Measurements from ENCODE around the gene DPY19L2. TPM values are rescaled to one million over a fixed set of nuclear protein-coding genes. Genes with fewer than 3 reads are reported as not detected.
A peak's percentile ranks its signal among the peaks of the same experiment; 100 is the strongest.
"Not testable (repeated sequence)": the region's sequence is repeated elsewhere in the genome, so short reads cannot be mapped to it uniquely, and the experiment has no call there.

DPY19L2 gene
- polyA plus RNA-seq, 1 donor: 12.6 TPM

DNA sequence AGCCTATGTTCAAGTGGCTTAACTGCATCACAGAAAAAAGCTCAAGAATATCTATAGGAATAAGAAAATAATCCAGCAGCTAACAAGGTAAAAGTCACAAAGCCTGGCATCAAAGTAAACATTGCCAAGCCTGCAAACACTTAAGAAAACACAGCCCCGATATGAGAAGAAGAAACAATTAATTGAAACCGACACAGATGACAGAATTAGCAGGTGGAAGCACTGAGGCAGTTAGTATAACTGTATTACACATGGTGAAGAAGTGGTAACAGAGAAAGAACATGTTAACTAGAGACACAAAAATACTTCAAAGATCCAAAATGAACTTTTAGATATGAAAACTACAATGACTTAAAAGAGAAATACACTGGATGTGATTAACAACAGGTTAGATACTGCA, 57.0 kb downstream of the DPY19L2 start:
- not testable (repeated sequence) for H3K27ac ChIP-seq (ENCODE audit: low read length); H3K4me3 ChIP-seq (ENCODE audit: low read length); H3K9me3 ChIP-seq (ENCODE audit: control insufficient read depth, low read depth, low read length); H3K36me3 ChIP-seq (ENCODE audit: control insufficient read depth, insufficient read depth, low read length); H3K4me1 ChIP-seq (ENCODE audit: control insufficient read depth, insufficient read depth, low read length); H3K27me3 ChIP-seq (ENCODE audit: control insufficient read depth, insufficient read depth, low read length); DNase-seq
- WGBS (ENCODE audit: insufficient coverage, low lambda C conversion rate): no CpG with 5 or more reads among the region's 2 CpGs

DNA sequence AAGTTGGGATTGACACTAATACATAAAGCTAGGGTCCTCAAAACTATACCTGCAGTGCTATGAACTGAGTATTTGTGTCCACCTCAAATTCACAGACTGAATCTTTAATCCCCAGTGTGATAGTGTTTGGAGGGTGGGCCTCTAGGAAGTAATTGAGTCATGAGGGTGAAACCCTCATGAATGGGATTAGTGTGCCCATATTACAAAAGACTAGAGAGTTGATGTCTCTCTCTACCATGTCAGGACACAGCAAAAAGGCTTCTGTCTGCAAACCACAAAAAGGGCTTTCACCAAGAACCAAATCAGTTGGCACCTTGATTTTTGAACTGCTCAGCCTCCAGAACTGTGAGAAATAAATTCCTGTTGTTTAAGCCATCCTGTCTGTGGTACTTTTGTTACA, 59.0 kb downstream of the DPY19L2 start:
- DNase-seq; H3K27me3 ChIP-seq (ENCODE audit: control insufficient read depth, insufficient read depth, low read length); H3K4me1 ChIP-seq (ENCODE audit: control insufficient read depth, insufficient read depth, low read length); H3K9me3 ChIP-seq (ENCODE audit: control insufficient read depth, low read depth, low read length); H3K36me3 ChIP-seq (ENCODE audit: control insufficient read depth, insufficient read depth, low read length); H3K27ac ChIP-seq (ENCODE audit: low read length); H3K4me3 ChIP-seq (ENCODE audit: low read length): not testable (repeated sequence)

DNA sequence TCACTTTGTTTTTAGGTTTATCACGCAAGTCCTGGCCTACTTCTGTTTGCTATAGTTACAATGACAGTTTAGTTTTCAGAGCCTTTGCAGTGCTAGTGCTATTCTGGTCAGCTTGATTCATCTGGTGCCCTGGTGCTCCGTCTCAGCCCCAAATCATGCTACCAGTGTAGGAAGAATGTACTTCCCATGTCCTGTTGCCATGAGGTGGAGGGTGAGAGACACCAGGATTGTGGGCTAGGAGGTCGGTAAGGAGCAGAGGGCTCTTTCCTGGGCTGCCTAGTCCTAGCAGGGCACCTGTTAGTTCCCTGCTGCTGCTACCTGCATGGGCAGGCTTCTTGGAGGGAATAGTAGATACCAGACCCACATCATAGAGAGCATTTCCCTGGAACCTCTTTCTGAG, 63.3 kb downstream of the DPY19L2 start:
- no CpG with 5 or more reads among the region's 3 CpGs for WGBS (ENCODE audit: insufficient coverage, low lambda C conversion rate)
- not testable (repeated sequence) for H3K27ac ChIP-seq (ENCODE audit: low read length); H3K9me3 ChIP-seq (ENCODE audit: control insufficient read depth, low read depth, low read length); H3K4me1 ChIP-seq (ENCODE audit: control insufficient read depth, insufficient read depth, low read length); DNase-seq; H3K4me3 ChIP-seq (ENCODE audit: low read length); H3K27me3 ChIP-seq (ENCODE audit: control insufficient read depth, insufficient read depth, low read length); H3K36me3 ChIP-seq (ENCODE audit: control insufficient read depth, insufficient read depth, low read length)

DNA sequence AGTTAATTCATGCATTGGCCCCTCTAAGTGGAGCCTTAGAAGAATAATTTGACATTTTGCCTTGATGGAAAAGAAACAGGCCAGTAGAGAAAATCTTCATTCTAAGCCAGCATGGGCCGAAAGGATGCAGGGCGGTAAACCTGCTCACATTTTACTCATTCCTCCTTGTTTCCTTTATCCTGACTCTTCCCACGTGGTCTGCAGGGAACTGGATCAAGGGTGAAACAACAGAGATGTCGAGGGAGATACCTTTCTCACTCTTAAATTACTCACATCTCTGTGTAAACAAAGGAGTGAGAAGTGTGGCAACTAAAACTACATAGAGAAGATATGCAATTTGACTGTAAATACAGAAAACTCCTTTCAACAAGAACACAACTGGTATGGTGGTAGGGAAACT, 73.5 kb downstream of the DPY19L2 start:
- not testable (repeated sequence) for H3K27me3 ChIP-seq (ENCODE audit: control insufficient read depth, insufficient read depth, low read length); H3K4me1 ChIP-seq (ENCODE audit: control insufficient read depth, insufficient read depth, low read length); H3K27ac ChIP-seq (ENCODE audit: low read length); H3K4me3 ChIP-seq (ENCODE audit: low read length); H3K9me3 ChIP-seq (ENCODE audit: control insufficient read depth, low read depth, low read length); H3K36me3 ChIP-seq (ENCODE audit: control insufficient read depth, insufficient read depth, low read length)
- DNase-seq: peak in 1 of 2 donors; percentile 27
- WGBS (ENCODE audit: insufficient coverage, low lambda C conversion rate): no CpG with 5 or more reads among the region's 4 CpGs

DNA sequence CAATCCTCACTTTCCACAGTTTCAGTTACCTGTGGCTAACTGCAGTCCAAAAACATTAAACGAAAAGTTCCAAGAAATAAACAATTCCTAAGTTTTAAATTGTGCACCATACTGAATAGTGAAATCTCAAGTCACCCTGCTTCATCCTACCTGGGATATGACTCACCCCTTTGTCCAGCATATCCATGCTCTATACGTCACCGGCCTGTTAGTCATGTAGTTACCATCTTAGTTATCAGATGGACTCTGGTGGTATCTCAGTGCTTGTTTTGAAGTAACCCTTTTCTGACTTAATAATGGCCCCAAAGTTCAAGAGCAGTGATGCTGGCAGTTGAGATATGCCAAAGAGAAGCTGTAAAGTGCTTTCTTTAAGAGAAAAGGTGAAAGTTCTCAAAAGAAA, 83.9 kb downstream of the DPY19L2 start:
- H3K36me3 ChIP-seq (ENCODE audit: control insufficient read depth, insufficient read depth, low read length); H3K27ac ChIP-seq (ENCODE audit: low read length); H3K27me3 ChIP-seq (ENCODE audit: control insufficient read depth, insufficient read depth, low read length); H3K9me3 ChIP-seq (ENCODE audit: control insufficient read depth, low read depth, low read length); H3K4me3 ChIP-seq (ENCODE audit: low read length); H3K4me1 ChIP-seq (ENCODE audit: control insufficient read depth, insufficient read depth, low read length): not testable (repeated sequence)
- DNase-seq: peak; percentile 73 to 81
- no CpG with 5 or more reads among the region's 3 CpGs for WGBS (ENCODE audit: insufficient coverage, low lambda C conversion rate)

DNA sequence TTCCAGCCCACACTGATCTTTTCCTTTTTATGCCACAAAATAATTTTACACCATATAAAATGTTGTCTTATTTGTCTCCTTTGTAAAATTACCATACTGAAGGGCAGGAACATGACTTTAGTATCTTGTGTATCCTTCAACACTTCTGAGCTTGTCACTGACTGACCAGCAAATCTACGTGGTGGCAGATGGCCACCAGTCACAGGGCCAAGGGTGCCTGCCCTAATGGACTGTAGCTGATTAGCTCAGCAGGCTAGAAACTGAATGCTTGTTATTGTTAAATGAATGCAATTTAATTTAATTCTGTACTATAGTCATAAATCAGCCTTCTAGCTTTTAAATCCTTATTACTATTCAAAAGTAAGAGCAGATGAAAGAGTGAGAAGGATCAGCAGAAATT, 85.0 kb downstream of the DPY19L2 start:
- H3K27ac ChIP-seq (ENCODE audit: low read length); H3K36me3 ChIP-seq (ENCODE audit: control insufficient read depth, insufficient read depth, low read length); H3K4me3 ChIP-seq (ENCODE audit: low read length); DNase-seq; H3K27me3 ChIP-seq (ENCODE audit: control insufficient read depth, insufficient read depth, low read length); H3K4me1 ChIP-seq (ENCODE audit: control insufficient read depth, insufficient read depth, low read length); H3K9me3 ChIP-seq (ENCODE audit: control insufficient read depth, low read depth, low read length): not testable (repeated sequence)
- WGBS (ENCODE audit: insufficient coverage, low lambda C conversion rate): no CpG with 5 or more reads among the region's 1 CpG

DNA sequence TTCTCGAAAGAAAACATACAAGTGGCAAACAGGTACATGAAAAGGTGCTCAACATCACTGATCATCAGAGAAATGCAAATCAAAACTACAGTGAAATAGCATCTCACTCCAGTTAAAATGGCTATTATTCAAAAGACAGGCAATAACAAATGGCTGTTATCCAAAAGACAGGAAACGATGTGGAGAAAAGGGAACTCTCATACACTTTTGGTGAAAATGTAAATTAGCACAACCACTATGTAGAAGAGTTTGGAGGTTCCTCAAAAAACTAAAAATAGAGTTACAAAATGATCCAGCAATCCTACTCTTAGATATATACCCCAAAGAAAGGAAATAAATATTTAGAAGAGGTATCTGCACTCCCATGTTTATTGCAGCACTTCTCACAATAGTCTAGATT, 90.7 kb downstream of the DPY19L2 start:
- H3K9me3 ChIP-seq (ENCODE audit: control insufficient read depth, low read depth, low read length); DNase-seq; H3K27me3 ChIP-seq (ENCODE audit: control insufficient read depth, insufficient read depth, low read length); H3K36me3 ChIP-seq (ENCODE audit: control insufficient read depth, insufficient read depth, low read length); H3K4me3 ChIP-seq (ENCODE audit: low read length); H3K4me1 ChIP-seq (ENCODE audit: control insufficient read depth, insufficient read depth, low read length); H3K27ac ChIP-seq (ENCODE audit: low read length): not testable (repeated sequence)
- WGBS (ENCODE audit: insufficient coverage, low lambda C conversion rate): no CpG with 5 or more reads among the region's 2 CpGs

DNA sequence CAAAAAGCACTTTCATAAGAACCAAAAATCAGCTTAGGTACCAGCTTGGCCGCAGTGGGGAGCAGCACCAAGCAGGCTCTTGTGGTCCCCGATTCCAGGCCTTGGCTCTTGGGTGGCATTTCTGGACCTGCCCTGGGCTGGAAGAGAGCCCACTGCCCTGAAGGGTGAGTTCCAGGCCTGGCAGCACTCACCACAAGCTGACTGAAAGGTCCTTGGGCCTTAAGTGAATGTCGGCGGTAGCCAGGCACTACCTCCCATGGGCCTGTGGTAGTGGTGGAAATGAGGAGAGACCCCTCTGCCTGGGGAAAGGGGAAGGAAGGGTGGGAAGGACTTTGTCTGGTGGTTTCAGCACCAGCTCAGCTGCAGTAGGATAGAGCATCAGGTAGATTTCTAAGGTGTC, 96.3 kb downstream of the DPY19L2 start:
- not testable (repeated sequence) for H3K9me3 ChIP-seq (ENCODE audit: control insufficient read depth, low read depth, low read length); H3K4me1 ChIP-seq (ENCODE audit: control insufficient read depth, insufficient read depth, low read length); H3K27ac ChIP-seq (ENCODE audit: low read length); H3K27me3 ChIP-seq (ENCODE audit: control insufficient read depth, insufficient read depth, low read length); H3K36me3 ChIP-seq (ENCODE audit: control insufficient read depth, insufficient read depth, low read length); H3K4me3 ChIP-seq (ENCODE audit: low read length); DNase-seq
- WGBS (ENCODE audit: insufficient coverage, low lambda C conversion rate): no CpG with 5 or more reads among the region's 4 CpGs

DNA sequence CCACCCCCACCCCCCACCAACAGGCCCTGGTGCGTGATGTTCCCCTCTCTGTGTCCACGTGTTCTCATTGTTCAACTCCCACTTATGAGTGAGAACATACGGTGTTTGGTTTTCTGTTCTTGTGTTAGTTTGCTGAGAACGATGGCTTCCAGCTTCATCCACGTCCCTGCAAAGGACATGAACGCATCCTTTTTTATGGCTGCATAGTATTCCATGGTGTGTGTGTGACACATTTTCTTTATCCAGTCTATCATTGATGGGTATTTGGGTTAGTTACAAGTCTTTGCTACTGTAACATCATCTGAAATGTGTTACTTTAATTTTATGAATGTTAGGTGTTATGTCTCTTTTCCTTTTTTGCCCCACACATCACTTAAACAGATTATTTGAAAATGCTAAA, 109.8 kb downstream of the DPY19L2 start:
- H3K4me1 ChIP-seq (ENCODE audit: control insufficient read depth, insufficient read depth, low read length); H3K27ac ChIP-seq (ENCODE audit: low read length); H3K4me3 ChIP-seq (ENCODE audit: low read length); H3K27me3 ChIP-seq (ENCODE audit: control insufficient read depth, insufficient read depth, low read length); H3K9me3 ChIP-seq (ENCODE audit: control insufficient read depth, low read depth, low read length); H3K36me3 ChIP-seq (ENCODE audit: control insufficient read depth, insufficient read depth, low read length); DNase-seq: not testable (repeated sequence)
- no CpG with 5 or more reads among the region's 6 CpGs for WGBS (ENCODE audit: insufficient coverage, low lambda C conversion rate)

DNA sequence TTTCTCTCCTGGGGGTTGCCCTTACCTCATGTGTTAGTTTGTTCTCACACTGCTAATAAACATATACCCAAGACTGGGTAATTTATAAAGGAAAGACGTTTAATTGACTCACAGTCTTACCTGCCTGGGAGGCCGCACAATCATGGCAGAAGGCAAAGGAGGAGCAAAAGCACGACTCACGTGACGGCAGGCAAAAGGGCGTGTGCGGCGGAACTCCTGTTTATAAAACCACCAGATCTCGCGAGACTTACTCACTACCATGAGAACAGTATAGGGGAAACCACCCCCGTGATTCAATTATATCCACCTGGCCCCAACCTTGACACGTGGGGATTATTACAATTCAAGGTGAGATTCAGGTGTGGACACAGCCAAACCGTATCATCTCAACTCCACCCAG, 116.9 kb downstream of the DPY19L2 start:
- not testable (repeated sequence) for H3K27me3 ChIP-seq (ENCODE audit: control insufficient read depth, insufficient read depth, low read length); H3K4me1 ChIP-seq (ENCODE audit: control insufficient read depth, insufficient read depth, low read length); H3K36me3 ChIP-seq (ENCODE audit: control insufficient read depth, insufficient read depth, low read length); H3K9me3 ChIP-seq (ENCODE audit: control insufficient read depth, low read depth, low read length); H3K27ac ChIP-seq (ENCODE audit: low read length); H3K4me3 ChIP-seq (ENCODE audit: low read length); DNase-seq
- no CpG with 5 or more reads among the region's 13 CpGs for WGBS (ENCODE audit: insufficient coverage, low lambda C conversion rate)

DNA sequence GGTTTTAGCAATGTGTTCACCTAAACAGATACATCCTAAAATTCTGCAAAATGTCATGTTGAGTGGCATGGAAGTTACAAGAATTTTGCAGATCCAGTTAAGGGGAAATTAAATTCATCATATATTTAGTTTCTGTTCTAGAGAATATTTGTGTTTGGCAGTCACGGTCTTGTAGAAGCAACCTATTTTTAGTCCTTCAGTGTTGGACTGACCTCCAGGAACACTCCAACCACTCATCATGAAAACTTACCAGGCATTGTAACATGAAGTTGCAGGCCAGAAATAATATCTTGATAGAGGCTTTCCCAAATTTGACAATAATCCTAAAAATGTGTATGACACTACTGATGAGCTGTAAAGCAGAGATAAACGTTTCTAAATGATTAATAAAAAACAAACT, 119.3 kb downstream of the DPY19L2 start:
- not testable (repeated sequence) for H3K4me3 ChIP-seq (ENCODE audit: low read length); H3K4me1 ChIP-seq (ENCODE audit: control insufficient read depth, insufficient read depth, low read length); H3K36me3 ChIP-seq (ENCODE audit: control insufficient read depth, insufficient read depth, low read length); H3K27ac ChIP-seq (ENCODE audit: low read length); H3K9me3 ChIP-seq (ENCODE audit: control insufficient read depth, low read depth, low read length); H3K27me3 ChIP-seq (ENCODE audit: control insufficient read depth, insufficient read depth, low read length); DNase-seq
- WGBS (ENCODE audit: insufficient coverage, low lambda C conversion rate): 50% methylated on average over 1 of the region's 2 CpGs
